Gastrocnemius medialis (tissue), 4 donors: ENCODE measurements around the gene TPTE.
"Not testable (repeated sequence)": the region's sequence is repeated elsewhere in the genome, so short reads cannot be mapped to it uniquely, and the experiment has no call there.

Source experiments
- CTCF ChIP-seq, 5 experiments: fragments of 450-650 bp in 3 of 5; fragments of 200-600 bp in 2 of 5; sonication (generic) in 2 of 5; IDR thresholded peaks in 4 of 5; conservative IDR thresholded peaks in 1 of 5; 1 replicate in 4 of 5; 2 replicates in 1 of 5; pipeline ENCODE4 v1.5.1; 2016 to 2019; ENCODE audit warnings: antibody characterized with exemption in 5 of 5, mild to moderate bottlenecking in 3 of 5, moderate library complexity in 3 of 5
- POLR2A ChIP-seq, 2 donors: fragments of 450-650 bp; IDR thresholded peaks; one replicate each; pipeline ENCODE4 v1.6.1; 2017; ENCODE audit warnings: antibody characterized with exemption in 2 of 2, mild to moderate bottlenecking in 2 of 2, moderate library complexity in 2 of 2

- TF ChIP-seq CTCF (IDR thresholded peaks at IDR 0.05 in 4 of 5, conservative IDR thresholded peaks at IDR 0.05 in 1 of 5); POLR2A (IDR thresholded peaks at IDR 0.05): not testable (repeated sequence)
Observed at GRCh38 chr21:10631316-10631715, 109.9 kb downstream of the TPTE start.
